Neural cell (in vitro differentiated cells): Measurements from ENCODE around the gene GALE.
"Not testable (repeated sequence)": the region's sequence is repeated elsewhere in the genome, so short reads cannot be mapped to it uniquely, and the experiment has no call there.

Experiments
- CTCF ChIP-seq: fragments of 450-650 bp; IDR thresholded peaks from 2 replicates; pipeline ENCODE4 v1.5.1; 2014; ENCODE audit warnings: antibody characterized with exemption, mild to moderate bottlenecking, moderate library complexity; ENCODE audit not compliant: poor library complexity, severe bottlenecking
- EZH2 ChIP-seq: fragments of 200-600, 300-800 bp; shearing (Covaris generic), sonication (generic); IDR thresholded peaks from 2 replicates; pipeline ENCODE4 v1.6.1; 2014; ENCODE audit warnings: antibody characterized with exemption, low read length, borderline replicate concordance, mild to moderate bottlenecking; ENCODE audit not compliant: insufficient read depth, poor library complexity, severe bottlenecking
- MXI1 ChIP-seq: fragments of 450-650 bp; conservative IDR thresholded peaks from 2 replicates; pipeline ENCODE4 v1.6.1; 2014; ENCODE audit warnings: antibody characterized with exemption, mild to moderate bottlenecking; ENCODE audit not compliant: poor library complexity, severe bottlenecking
- POLR2AphosphoS5 ChIP-seq: IDR thresholded peaks from 2 replicates; pipeline ENCODE4 v1.6.1; 2012
- TAF1 ChIP-seq: IDR thresholded peaks from 2 replicates; pipeline ENCODE4 v1.6.1; 2012; ENCODE audit warnings: low read depth

GRCh38 chr1:23847482-23848095 is 47.0 kb upstream of the GALE start:
- TF ChIP-seq MXI1, CTCF, TAF1, EZH2, POLR2AphosphoS5: not testable (repeated sequence)
